HCT116 (cell line): ENCODE data around the gene THOP1.

Experiments used
- POLR2A ChIP-seq: IDR thresholded peaks from 2 replicates; pipeline ENCODE4 v1.7.0; 2011; ENCODE audit warnings: borderline replicate concordance; ENCODE audit not compliant: insufficient read depth, insufficient read length; ENCODE audit errors: extremely low read depth
- POLR2AphosphoS5 ChIP-seq: IDR thresholded peaks from 2 replicates; pipeline ENCODE4 v1.6.1; 2011; ENCODE audit warnings: mild to moderate bottlenecking, low read depth, low read length, moderate library complexity
- TF ChIP-seq, protein P1 (sequence below): IDR thresholded peaks from 2 replicates; pipeline ENCODE4 v1.6.1; 2012
- TF ChIP-seq, protein P2 (sequence below), 3 experiments: fragments of 200-600 bp in 1 of 3; sonication (generic) in 1 of 3; IDR thresholded peaks in 2 of 3; conservative IDR thresholded peaks in 1 of 3; 2 replicates each; pipeline ENCODE4 v1.5.1; 2012 to 2017; ENCODE audit warnings: low read depth in 2 of 3, low read length in 2 of 3, antibody characterized with exemption in 1 of 3, borderline replicate concordance in 1 of 3, control low read depth in 1 of 3, mild to moderate bottlenecking in 1 of 3, mixed read lengths in 1 of 3, mixed run types in 1 of 3, moderate library complexity in 1 of 3; ENCODE audit not compliant: insufficient read depth in 1 of 3

DNA sequence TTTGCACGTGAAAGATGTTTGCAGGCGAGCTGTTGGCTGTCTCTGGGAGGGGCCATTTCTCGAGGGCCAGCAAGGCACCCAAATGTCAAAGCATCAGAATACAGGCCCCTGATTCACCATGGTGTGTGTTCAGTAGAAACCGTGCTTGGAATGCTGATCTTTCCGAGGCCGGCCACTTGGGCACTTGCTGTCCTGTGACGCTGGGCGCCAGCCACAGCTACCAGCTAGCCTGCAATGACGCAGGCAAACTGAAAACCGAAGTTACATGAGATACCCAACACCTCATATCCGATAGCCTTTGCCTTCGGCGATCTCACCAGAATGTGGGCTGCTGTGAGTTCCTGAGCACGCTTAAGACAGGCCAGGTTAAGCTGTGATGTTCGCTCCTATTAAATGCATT is 12.0 kb downstream of the THOP1 start:
- TF ChIP-seq, protein P1, sequence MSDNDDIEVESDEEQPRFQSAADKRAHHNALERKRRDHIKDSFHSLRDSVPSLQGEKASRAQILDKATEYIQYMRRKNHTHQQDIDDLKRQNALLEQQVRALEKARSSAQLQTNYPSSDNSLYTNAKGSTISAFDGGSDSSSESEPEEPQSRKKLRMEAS: no peak
- TF ChIP-seq POLR2AphosphoS5 (no peak), POLR2A (no peak)
- TF ChIP-seq, protein P2, sequence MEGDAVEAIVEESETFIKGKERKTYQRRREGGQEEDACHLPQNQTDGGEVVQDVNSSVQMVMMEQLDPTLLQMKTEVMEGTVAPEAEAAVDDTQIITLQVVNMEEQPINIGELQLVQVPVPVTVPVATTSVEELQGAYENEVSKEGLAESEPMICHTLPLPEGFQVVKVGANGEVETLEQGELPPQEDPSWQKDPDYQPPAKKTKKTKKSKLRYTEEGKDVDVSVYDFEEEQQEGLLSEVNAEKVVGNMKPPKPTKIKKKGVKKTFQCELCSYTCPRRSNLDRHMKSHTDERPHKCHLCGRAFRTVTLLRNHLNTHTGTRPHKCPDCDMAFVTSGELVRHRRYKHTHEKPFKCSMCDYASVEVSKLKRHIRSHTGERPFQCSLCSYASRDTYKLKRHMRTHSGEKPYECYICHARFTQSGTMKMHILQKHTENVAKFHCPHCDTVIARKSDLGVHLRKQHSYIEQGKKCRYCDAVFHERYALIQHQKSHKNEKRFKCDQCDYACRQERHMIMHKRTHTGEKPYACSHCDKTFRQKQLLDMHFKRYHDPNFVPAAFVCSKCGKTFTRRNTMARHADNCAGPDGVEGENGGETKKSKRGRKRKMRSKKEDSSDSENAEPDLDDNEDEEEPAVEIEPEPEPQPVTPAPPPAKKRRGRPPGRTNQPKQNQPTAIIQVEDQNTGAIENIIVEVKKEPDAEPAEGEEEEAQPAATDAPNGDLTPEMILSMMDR (IDR thresholded peaks at IDR 0.05 in 2 of 3, conservative IDR thresholded peaks at IDR 0.05 in 1 of 3; ENCODE audit: borderline replicate concordance in 1 of 3, insufficient read depth in 1 of 3, low read depth in 2 of 3, low read length in 2 of 3): no peak
